ENCODE data around the gene PRTFDC1.

The PRTFDC1 gene

DNA sequence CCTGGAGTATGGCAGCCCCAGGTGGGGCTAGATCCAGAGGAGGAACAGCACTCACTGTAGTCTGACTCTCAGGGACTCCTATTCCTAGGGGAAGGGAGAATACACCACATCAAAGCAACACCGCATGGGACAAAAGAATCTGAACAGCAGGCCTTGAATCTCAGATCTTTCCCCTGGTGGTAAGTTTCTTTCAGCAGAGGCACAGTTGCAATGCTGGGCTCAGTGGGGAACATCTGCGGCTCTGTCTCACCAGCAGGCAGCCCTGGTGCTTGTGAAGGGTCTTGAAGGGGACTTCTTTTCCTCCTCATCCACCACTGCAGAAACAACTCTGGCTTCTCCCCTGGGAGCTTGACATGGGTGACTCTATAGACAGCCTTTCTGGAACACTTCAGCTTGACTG lies 117.5 kb downstream of the PRTFDC1 start:
- DNase-seq = no peak

DNA sequence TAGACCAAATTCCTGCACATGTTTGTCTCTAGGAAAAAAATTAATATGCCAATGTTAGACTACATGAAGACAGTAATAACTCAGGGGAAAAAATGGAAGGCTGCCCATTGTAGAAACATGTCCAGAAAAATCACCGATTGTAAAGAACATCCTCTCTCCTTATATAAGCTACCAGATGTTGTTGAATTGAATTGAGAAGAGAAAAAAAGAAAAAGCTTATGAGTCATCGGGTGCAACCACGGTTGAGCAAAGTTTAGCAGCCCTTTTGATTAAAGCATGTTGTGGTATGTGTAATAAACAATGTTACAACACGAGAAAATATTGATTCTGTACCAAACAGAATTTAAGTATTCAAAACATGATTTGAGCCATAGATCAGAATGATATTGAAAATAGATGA lies 126.4 kb downstream of the PRTFDC1 start:
- no peak for DNase-seq

DNA sequence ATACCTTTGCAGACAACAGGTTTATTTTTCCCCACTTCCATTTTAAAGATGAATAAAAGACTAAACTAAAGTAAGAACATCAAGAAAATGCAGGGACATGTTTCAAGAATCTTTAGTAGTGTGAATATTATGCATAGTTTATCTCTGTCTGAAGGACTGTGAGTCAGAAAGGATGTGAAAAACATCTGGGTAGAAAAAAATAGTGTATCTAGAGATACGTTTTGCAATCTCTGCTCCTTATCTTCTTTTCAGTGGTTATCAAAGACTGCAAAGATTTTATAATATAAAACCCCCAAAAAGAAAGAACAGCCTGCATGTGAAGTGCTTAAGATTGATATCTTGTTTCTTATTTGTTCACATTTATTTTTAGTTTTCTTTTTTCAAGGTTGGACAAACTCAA lies 126.9 kb downstream of the PRTFDC1 start:
- no peak for DNase-seq

DNA sequence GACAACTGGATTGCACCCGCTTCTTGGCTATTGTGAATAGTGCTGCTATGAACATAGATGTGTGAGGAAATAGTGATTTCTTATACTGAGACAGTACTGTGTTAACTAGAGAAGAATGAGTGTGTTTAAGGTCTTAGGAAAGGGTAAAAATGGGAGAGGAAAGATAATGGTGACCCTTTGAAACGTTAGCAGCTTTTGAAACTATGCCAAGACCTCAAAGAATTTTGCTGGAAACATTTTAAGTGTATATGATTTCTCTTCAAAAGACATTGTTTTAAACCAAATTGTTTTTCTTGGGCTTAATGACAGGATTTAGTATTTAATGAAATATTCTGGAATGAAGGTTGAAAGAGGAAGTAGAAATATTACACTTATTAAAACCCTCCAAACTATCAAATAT lies 127.9 kb downstream of the PRTFDC1 start:
- DNase-seq = no peak

DNA sequence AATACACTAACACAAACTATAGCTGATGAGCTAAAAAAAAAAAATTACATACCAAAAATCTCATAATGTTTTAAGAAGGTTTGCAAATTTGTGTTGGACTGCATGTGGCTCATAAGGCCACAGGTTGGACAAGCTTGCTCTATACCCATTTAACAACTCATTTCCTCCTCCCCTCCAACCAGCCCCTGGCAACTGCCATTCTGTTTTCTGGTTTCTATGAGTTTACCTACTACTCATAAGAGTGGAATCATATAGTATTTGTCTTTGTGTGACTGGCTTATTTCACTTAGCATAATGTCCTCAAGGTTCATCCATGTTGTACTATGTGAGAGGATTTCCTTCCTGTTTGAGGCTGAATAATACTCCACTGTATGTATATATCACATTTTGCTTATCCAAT lies 128.3 kb downstream of the PRTFDC1 start:
- no peak for DNase-seq

DNA sequence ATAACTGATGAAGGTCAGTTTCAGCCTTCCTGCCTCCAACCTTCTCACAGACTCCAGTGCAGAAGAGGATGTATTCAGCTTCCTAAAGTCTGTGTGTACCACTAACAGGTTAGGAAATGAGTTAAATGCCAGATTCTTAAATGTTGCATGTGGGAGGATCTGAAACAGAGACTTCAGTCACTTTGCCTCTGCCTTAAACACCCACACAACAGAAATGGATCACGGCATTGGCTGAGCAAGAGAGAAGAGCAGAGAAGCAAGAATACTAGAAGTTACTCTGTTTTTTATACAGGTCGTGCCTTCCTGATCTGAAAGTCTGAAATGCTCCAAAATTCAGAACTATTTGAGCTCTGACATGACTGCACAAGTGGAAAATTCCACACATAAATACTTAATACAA lies 129.8 kb downstream of the PRTFDC1 start:
- no peak for DNase-seq

DNA sequence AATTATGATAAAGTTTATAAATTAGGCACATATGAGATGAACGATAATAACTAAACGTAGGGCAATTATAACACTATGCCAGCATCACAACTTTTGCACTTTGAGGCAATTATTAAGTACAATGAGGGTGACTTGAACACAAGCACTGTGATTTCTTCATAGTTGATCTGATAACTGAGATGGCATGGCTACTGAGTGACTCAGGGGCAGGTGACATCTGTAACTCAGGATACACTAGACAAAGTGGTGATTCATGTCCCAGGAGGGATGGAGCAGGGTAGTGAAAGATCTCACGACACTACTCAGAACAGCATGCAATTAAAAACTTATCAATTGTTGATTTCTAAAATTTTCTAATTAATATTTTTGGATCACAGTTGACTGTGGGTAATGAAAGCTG lies 130.4 kb downstream of the PRTFDC1 start:
- no peak for DNase-seq

DNA sequence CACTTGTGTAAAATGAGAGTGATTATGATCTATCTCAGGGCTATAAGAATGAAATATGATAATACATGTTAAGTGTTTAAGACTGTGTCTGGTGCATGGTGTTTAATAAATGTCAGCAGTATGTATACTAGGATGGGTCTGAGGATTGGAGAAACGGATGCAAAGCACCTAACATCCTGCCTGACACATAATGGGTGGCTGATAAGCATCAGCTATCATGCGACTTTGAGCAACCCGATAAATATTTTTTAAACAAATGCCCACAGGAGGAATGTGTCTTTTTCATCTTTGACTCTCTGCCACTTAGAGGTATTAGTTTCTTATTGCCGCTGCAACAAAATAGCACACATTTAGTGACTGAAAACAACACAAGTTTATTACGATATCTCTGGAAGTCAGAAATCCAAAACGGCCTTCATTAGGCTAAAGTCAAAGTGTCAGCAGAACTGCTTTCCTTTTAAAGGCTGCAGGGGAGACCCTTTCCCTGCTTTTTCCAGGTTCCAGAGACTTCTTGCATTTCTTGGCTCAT lies 135.5 kb downstream of the PRTFDC1 start:
- no peak for DNase-seq

DNA sequence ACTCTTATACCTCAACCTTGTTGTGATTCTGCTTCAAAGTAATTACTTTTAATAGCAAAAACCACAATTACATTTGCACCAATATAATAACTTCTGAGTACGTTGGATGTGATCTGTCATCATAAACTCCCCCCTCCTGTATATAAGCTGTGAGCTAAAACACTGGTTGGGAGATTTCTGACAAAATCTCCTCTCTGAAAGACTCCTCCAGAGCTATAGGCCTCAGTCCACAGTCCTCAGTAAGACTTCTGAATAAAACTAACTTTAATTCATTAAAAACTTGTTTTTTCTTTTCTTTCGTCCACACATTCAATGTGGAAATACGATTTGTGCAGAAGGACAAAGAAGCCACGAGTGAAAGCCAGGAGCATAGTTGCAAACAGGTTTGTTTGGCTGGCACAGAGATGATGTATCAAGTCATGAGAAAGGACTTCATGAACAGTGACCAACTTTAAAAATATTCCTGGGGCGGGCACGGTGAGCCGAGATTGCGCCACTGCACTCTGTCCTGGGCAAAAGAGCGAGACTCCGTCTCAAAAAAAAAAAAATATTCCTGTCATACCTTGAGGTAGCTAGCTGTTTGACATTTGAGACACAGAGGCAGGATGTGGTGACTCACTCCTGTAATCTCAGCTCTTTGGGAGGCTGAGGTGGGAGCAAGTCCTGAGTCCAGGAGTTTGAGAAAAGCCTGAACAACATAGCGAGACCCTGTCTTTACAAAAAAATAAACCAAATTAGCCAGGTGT lies 137.7 kb downstream of the PRTFDC1 start:
- no peak for DNase-seq

DNA sequence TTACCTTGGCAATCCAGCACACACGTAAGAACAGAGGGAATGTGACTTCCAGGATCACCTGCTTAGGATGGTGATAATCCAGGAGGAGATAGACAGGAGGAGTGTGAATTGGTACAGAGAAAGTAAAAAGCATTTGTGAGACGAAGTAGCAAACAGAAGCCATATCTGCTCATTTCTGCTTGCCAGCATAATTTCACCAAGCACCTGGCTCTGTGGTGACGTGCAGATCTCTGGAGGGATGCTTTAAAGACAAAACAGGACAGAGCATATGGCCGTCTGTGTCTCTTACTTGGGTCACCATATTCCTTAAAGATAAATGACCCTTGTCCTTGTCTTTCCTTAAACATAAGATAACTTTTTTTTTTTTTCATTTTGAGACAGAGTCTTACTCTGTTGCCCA lies 138.6 kb downstream of the PRTFDC1 start:
- DNase-seq = no peak

DNA sequence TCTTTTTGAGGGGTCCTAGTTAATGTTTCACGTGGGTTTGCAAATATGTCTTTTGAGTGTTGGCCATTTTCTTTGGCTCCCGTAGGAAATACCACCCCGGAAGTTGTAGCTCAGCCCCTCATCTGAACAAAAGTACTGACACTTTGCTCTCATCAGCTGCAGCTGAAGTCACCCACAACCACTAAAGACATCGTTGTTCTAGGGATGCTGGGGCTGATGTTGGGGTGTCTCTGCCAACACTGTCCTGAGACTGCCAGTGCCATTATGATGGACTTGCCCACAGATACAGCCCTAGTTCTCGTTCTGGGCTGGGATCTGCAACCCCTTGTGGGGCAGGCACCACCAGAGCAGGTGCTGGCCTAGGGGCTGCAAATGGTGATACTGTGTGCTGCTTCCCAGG lies 146.1 kb downstream of the PRTFDC1 start:
- no peak for DNase-seq

DNA sequence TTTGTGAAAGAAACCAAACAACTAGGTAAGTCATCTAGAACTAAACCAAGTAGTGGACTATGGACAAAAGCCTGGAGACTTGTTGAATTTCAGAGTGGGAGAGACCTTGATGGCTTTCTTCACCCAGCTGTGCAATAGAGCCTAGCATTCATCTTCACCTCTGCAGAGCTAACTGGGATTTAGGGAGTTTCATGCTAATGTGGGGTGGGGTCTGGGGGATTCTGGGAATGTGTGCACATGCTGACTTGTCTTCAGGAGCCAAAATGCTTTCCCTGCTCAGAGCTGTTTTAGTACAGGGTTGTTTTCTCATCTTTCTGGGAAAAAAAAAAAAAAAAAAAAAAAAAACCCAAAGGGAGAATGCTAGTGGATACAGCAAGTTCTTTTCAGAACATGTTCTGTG lies 147.4 kb downstream of the PRTFDC1 start:
- DNase-seq = no peak

DNA sequence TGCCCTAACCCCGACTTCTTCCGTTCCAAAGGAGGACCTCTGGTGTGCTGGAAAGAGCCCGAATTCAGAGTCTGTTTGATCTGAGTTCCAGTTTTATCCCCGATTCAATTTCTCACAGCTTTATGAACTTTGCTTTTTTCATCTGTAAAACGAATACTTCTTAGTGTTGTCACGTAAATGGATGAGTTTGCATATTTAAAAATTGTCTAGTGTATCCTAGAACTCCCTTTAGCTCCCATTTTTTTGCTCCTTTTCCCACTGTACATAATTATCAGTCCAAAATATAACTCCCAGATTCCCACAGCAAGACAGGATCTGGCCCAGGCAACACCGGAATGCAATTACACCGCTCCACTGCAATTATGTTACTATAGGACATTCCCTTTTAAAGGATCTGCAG lies 148.0 kb downstream of the PRTFDC1 start:
- DNase-seq = no peak

DNA sequence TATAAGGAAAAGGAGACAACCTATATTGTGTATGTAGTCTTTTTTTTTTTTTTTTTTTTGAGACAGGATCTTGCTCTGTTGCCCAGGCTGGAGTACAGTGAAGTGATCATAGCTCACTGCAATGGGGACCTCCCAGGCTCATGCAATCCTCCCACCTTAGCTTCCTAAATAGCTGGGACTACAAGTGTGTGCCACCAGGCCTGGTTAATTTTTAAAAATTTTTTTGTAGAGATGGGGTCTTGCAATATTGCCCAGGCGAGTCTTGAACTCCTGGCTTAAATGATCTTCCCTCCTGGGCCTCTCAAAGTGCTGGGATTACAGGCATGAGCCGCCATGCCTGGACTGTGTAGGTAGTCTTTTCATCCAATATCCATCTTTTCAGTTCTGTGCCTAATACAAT lies 150.0 kb downstream of the PRTFDC1 start:
- DNase-seq = no peak

DNA sequence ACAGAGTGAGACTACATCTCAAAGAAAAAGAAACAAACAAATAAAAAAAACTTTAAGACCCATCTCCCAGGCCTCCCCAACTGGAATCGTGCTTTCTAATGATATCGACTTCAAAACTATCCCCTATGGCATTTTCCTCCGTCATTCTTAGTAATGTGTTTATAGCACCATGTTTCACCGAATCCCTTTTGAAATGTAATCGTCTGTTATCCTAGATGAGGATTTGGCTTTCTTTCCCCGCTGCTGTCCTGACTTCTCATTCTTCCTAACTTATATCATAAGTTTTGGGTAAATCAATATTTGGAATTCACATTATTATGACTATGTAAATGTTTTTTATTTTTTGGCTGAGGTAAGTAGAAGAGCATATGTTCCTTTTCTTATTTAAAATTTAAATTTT lies 151.5 kb downstream of the PRTFDC1 start:
- DNase-seq = no peak

All from NCI-H69 (cell line).